OCI-LY7 (cell line): ENCODE measurements around the gene IL24.

Experiments
- EZH2phosphoT487 ChIP-seq: fragments of 200-600 bp; sonication (generic); IDR thresholded peaks from 2 replicates; pipeline ENCODE4 v1.6.1; 2018; ENCODE audit warnings: low read depth, borderline replicate concordance, mild to moderate bottlenecking, mixed run types, antibody characterized with exemption, low read length, moderate library complexity, mixed read lengths
- TF ChIP-seq, protein P1 (sequence below): fragments of 200-600 bp; sonication (generic); conservative IDR thresholded peaks from 2 replicates; pipeline ENCODE4 v1.5.1; 2014; ENCODE audit warnings: mild to moderate bottlenecking, antibody characterized with exemption, low read length, moderate library complexity, mixed read lengths

DNA sequence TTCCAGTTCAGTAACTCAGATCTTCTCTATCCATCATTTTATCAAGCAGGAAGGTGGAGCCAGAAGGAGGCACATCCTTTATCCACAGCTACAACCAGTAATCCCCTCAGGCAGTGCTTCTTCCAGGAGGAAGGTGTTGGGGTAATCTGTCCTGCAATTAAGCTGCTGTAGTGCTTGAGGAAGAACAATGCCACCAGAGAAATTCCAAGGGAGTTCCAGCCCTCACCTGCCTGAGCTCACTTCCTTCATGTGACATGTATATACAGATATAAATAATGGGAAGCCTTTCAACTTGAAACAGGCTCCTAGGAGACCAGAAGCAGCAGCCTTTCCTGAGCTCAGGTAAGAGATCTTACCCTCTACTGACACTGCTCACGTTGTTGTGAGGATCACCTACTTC is 34.0 kb upstream of the IL24 start:
- TF ChIP-seq, protein P1, sequence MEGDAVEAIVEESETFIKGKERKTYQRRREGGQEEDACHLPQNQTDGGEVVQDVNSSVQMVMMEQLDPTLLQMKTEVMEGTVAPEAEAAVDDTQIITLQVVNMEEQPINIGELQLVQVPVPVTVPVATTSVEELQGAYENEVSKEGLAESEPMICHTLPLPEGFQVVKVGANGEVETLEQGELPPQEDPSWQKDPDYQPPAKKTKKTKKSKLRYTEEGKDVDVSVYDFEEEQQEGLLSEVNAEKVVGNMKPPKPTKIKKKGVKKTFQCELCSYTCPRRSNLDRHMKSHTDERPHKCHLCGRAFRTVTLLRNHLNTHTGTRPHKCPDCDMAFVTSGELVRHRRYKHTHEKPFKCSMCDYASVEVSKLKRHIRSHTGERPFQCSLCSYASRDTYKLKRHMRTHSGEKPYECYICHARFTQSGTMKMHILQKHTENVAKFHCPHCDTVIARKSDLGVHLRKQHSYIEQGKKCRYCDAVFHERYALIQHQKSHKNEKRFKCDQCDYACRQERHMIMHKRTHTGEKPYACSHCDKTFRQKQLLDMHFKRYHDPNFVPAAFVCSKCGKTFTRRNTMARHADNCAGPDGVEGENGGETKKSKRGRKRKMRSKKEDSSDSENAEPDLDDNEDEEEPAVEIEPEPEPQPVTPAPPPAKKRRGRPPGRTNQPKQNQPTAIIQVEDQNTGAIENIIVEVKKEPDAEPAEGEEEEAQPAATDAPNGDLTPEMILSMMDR = no peak
- TF ChIP-seq EZH2phosphoT487 = no peak
